ENCODE measurements around the gene EVX2. TPM values are rescaled to one million over a fixed set of nuclear protein-coding genes. Genes with fewer than 3 reads are reported as not detected.
A peak's percentile ranks its signal among the peaks of the same experiment; 100 is the strongest.

EVX2 gene
- total and polyA plus RNA-seq, 5 donors, result not detected

DNA sequence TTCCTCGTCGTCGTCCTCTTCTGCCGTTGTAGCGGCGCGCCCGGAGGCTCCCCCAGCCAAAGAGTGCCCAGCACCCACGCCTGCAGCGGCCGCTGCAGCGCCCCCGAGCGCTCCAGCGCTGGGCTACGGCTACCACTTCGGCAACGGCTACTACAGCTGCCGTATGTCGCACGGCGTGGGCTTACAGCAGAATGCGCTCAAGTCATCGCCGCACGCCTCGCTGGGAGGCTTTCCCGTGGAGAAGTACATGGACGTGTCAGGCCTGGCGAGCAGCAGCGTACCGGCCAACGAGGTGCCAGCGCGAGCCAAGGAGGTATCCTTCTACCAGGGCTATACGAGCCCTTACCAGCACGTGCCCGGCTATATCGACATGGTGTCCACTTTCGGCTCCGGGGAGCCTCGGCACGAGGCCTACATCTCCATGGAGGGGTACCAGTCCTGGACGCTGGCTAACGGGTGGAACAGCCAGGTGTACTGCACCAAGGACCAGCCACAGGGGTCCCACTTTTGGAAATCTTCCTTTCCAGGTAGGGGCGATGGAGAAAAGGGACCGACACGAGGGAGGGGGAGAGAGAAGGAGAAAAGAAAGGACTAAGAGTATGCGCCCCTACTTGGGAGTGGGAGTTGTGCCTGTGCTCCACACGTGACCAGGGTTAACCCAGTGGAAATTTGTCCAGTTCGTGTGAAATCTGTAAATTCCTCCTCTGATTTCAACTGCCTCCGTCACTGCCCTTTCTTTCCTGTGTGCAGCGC, 9.6 kb upstream of the EVX2 start:
- intact Hi-C loops (cut with DNase I), result loop anchor here in 2 of 4 donors (5.0 to 10.0 kb wide), 3 partner anchors 406 to 679 kb away; no protein-coding TSS in a partner anchor
- DNase-seq (no peak), ATAC-seq (no peak)
- Histone ChIP-seq H3K27me3 (ENCODE audit: control insufficient read depth, insufficient read depth) (peaks cover 7% of the 10 kb centered on the region), H3K9me3 (ENCODE audit: control insufficient read depth, low read length) (no peaks in the 10 kb centered on the region), H3K4me3 (ENCODE audit: low read length) (peak overlapping the region; percentile 18), H3K4me1 (ENCODE audit: control insufficient read depth, insufficient read depth, low read length) (peaks cover 5% of the 10 kb centered on the region), H3K27ac (ENCODE audit: low read length) (no peak overlapping the region)
- 3% methylated on average over 53 of the region's 53 CpGs for WGBS

DNA sequence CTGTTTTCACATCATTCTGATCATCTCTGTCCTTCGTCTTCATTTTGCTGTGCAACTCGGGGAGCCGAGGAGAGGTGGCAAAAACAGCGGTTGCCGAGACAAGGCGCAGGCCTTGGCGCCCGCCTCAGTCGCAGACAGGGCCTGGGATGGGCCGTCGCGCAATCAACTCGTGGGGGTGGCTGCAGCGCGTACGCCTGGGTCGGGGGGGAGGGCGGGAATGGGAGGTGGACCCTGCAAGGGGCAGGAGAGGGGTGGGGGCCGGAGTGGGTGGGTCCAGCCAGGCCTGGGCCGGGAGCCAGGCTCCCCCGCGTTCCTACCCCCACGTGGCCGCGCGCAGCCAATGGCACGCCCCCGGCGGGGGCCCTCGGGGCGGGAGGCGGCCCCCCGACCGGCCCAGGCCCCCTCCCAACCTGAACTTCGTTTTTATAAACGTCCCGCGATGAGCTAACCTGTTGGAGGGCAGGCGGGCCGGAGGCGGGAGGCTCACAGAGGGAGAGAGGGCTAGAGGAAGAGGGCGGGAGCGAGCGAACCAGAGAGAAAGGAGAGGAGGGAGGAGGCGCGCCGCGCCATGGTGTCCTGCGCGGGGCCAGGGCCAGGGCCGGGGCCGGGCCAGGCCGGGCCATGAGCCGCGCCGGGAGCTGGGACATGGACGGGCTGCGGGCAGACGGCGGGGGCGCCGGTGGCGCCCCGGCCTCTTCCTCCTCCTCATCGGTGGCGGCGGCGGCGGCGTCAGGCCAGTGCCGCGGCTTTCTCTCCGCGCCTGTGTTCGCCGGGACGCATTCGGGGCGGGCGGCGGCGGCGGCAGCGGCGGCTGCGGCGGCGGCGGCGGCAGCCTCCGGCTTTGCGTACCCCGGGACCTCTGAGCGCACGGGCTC, 8.7 kb upstream of the EVX2 start, which contains the start of gene HOXD13:
Gene HOXD13, plus strand, starts transcription at position 452 of the 875 bp plus-strand sequence. Its CDS starts 170 bp downstream, at position 622.
- H3K27ac ChIP-seq (ENCODE audit: low read length), result no peak within 1 kb of the TSS
- peak within 1 kb of the TSS; percentile 18 for H3K4me3 ChIP-seq (ENCODE audit: low read length)
- peak in 1 of 2 donors; percentile 38 for ATAC-seq
- H3K27me3 ChIP-seq (ENCODE audit: control insufficient read depth, insufficient read depth), result peaks cover 7% of the 10 kb centered on the region
- 3% methylated on average over 95 of the region's 95 CpGs for WGBS
- peaks cover 5% of the 10 kb centered on the region for H3K4me1 ChIP-seq (ENCODE audit: control insufficient read depth, insufficient read depth, low read length)
- intact Hi-C loops (cut with DNase I), result loop anchor here in 2 of 4 donors (5.0 to 10.0 kb wide), 3 partner anchors 405 to 678 kb away; no protein-coding TSS in a partner anchor
- H3K9me3 ChIP-seq (ENCODE audit: control insufficient read depth, low read length), result no peaks in the 10 kb centered on the region
- DNase-seq, result no peak

DNA sequence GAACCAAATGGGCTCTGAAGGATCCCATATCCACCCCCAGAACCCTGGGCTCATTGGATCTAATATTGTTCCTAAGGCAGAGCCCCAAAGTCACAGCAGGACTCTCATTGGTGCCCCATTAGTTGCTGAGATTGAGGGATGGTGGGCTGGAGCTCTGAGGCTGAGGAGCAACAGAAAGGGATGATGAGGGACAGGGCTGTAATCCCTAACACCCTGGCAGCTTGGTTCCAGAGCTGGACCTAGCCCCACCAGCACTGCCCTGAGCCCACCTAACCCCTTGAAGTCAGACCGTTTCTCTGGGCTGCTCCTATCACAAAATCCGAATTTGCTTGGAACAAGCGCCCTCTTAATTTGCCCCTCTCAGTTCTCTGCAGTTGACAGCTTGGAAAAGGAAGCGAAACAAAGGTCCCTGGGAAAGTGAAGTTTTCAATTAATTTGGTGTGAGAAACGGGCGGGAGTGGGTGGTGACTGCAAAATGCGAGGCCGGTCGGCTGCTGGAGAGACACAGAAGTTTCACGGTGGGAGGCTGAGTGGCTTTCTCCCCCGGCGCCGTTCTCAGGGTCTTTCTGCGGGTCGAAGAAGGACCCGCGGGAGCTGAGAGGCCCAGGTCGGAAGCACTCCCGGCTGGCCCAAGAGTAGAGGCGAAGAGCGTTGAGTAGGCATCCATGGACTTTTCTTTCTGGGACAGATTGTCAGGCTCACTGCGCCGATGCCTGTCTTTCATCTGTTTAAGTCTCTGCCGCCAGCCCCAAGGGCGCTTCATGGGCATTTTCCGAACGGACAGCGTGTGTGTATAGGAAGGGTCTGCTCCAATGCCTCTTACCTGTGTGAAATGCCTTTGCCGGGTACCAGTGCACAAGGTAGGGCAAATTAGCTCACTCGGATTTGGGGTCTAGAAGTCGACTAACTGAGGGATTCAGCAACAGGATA, 7.8 kb upstream of the EVX2 start:
- ATAC-seq (no peak), DNase-seq (no peak)
- Histone ChIP-seq H3K27ac (ENCODE audit: low read length) (no peak overlapping the region), H3K4me1 (ENCODE audit: control insufficient read depth, insufficient read depth, low read length) (peaks cover 5% of the 10 kb centered on the region), H3K27me3 (ENCODE audit: control insufficient read depth, insufficient read depth) (peaks cover 7% of the 10 kb centered on the region), H3K9me3 (ENCODE audit: control insufficient read depth, low read length) (no peaks in the 10 kb centered on the region), H3K4me3 (ENCODE audit: low read length) (no peak overlapping the region)
- WGBS, result 5% methylated on average over 31 of the region's 31 CpGs
- intact Hi-C loops (cut with DNase I), result loop anchor here in 2 of 4 donors (5.0 to 10.0 kb wide), 3 partner anchors 404 to 677 kb away; no protein-coding TSS in a partner anchor

GRCh38 chr2:176090862-176091261, 7.1 kb upstream of the EVX2 start:
- H3K4me3 ChIP-seq (ENCODE audit: low read length), result no peak overlapping the region
- H3K4me1 ChIP-seq (ENCODE audit: control insufficient read depth, insufficient read depth, low read length), result peaks cover 5% of the 10 kb centered on the region
- ATAC-seq (no peak), DNase-seq (no peak)
- peaks cover 7% of the 10 kb centered on the region for H3K27me3 ChIP-seq (ENCODE audit: control insufficient read depth, insufficient read depth)
- H3K9me3 ChIP-seq (ENCODE audit: control insufficient read depth, low read length), result no peaks in the 10 kb centered on the region
- intact Hi-C loops (cut with DNase I), result loop anchor here in 2 of 4 donors (5.0 to 10.0 kb wide), 3 partner anchors 404 to 676 kb away; no protein-coding TSS in a partner anchor
- 25% methylated on average over 5 of the region's 5 CpGs for WGBS
- no peak overlapping the region for H3K27ac ChIP-seq (ENCODE audit: low read length)

GRCh38 chr2:176089843-176090395, 6.2 kb upstream of the EVX2 start:
- Histone ChIP-seq H3K4me1 (ENCODE audit: control insufficient read depth, insufficient read depth, low read length) (peaks cover 5% of the 10 kb centered on the region), H3K4me3 (ENCODE audit: low read length) (no peak overlapping the region), H3K9me3 (ENCODE audit: control insufficient read depth, low read length) (no peaks in the 10 kb centered on the region), H3K27ac (ENCODE audit: low read length) (no peak overlapping the region), H3K27me3 (ENCODE audit: control insufficient read depth, insufficient read depth) (peaks cover 5% of the 10 kb centered on the region)
- DNase-seq (no peak), ATAC-seq (no peak)
- intact Hi-C loops (cut with DNase I), result loop anchor here (2.0 to 10.0 kb wide), 5 partner anchors 401 to 728 kb away; no protein-coding TSS in a partner anchor

DNA sequence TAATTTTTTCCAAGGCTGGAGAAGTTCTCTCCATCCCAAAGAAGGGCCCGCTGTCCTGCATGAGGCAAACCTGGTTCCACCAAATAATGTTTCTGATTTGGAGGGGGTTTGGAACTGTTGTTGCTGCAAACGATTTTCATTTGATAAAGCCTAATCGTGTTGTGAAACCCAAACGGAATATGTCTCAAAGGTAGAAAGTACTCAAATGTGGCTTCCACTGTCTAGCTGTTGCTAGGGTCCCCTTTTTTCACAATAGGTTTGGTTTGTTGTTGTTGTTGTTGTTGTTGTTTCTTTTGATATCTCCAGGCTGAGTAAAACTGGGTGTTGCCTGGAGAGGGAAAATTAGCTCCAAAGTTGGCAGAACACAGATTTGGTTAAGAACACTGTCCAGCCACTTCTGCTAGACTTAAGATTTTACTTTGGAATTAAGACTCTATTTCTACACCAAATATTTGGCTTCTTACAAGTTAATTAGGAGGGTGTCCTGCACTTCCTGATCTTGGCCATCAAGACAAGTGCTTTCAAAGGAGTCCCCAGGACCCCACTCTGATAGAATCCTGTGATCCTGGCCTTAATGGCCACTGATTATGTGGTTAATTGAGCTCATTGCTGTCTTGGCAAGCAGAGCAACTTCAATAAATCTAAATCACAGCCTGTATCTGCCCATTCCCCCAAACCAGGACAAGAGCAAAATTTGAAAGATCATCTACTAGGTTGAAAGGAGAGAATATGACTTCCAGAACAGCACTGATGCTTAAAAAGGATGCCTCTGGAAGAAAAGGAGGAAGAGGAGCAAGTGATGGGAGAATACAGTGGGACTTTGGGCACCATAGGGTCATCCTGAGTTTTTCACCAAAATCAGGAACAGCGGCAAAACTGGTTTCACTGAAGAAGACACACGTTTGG, 5.4 kb upstream of the EVX2 start:
- Histone ChIP-seq H3K27me3 (ENCODE audit: control insufficient read depth, insufficient read depth) (peaks cover 5% of the 10 kb centered on the region), H3K9me3 (ENCODE audit: control insufficient read depth, low read length) (no peaks in the 10 kb centered on the region), H3K27ac (ENCODE audit: low read length) (no peak overlapping the region), H3K4me1 (ENCODE audit: control insufficient read depth, insufficient read depth, low read length) (peaks cover 5% of the 10 kb centered on the region), H3K4me3 (ENCODE audit: low read length) (no peak overlapping the region)
- no peak for DNase-seq
- WGBS, result 5% methylated on average over 6 of the region's 6 CpGs
- ATAC-seq, result no peak
- intact Hi-C loops (cut with DNase I), result loop anchor here in 2 of 4 donors (2.0 to 5.0 kb wide), 3 partner anchors 400 to 727 kb away; no protein-coding TSS in a partner anchor

DNA sequence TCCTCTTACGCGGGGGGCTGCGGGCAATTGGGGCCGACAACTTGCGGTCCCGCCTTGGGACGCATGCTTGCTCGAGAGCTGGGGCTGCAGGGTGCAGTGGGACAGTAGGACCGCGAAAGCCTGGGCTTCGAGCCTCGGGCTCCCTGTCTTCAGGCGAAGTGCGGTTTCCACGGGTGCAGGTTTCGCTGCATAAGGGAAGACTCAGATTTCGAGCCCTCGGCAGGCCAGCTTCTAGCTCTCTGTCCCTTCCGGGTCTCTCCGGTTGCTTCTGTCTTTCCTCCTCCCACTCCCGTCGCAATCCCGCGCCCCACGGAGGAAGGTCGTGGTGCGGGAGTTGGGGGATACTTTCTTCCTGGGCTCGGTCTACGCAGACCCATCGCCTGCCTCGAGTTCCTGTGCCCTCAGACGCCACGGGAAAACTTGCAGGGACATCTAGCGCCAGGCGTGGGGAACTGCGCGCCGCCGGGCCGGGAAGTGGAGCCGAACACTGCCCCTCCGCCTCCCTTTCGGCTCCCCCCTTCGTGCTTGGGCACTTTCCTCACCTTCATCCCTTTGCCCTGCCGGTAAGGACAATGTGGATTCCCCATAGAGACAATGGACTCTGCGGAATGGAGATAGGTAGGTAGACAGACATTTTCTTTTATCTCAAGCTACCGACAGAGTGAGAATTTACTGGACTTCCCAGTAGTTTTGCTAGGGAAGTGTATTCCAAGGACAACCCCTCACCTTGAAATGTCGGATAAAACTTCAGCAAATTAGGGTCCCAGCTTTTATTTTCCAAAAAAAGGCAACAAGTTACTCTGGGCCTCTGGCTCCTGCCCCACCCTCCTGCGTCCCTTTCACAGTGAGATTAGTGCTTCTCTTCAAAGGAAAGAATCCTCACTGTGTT, 4.5 kb upstream of the EVX2 start:
- Histone ChIP-seq H3K9me3 (ENCODE audit: control insufficient read depth, low read length) (no peaks in the 10 kb centered on the region), H3K27me3 (ENCODE audit: control insufficient read depth, insufficient read depth) (peaks cover 5% of the 10 kb centered on the region), H3K27ac (ENCODE audit: low read length) (no peak overlapping the region), H3K4me3 (ENCODE audit: low read length) (peak overlapping the region; percentile 8), H3K4me1 (ENCODE audit: control insufficient read depth, insufficient read depth, low read length) (peaks cover 3% of the 10 kb centered on the region)
- ATAC-seq (peak; percentile 81 to 82), DNase-seq (peak; percentile 58 to 80 (median 79))
- intact Hi-C loops (cut with DNase I), result loop anchor here in 2 of 4 donors (2.0 to 5.0 kb wide), 3 partner anchors 399 to 726 kb away; no protein-coding TSS in a partner anchor
- 4% methylated on average over 49 of the region's 49 CpGs for WGBS

DNA sequence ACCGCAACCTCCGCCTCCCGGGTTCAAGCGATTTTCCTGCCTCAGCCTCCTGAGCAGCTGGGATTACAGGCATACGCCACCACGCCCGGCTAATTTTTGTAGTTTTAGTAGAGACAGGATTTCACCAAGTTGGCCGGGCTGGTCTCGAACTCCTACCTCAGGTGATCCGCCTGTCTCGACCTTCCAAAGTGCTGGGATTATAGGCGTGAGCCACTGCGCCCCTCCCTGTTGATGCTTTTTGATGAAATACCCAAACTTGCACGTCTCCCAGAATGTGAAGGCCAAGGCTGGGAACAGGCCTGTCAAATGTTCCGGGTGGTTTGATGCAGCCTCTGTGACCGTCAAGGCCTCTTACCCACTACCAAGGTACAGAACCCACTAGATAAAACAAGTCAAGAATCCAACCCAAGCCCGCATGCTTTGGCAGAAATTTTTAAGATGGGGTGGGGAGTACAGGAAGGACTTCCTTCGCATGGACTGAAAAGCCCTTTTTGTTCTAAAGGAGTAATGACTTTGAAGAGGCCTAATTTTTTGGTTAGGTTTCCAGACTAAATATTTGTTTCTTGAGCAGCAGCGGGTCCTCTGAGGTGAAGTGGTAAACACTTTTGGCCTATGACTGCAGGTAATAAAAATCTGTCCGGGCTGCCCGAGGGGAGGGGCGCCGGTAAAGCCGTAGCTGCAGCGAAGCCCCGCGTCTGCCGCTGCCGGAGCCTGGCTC, 3.7 kb upstream of the EVX2 start:
- no peaks in the 10 kb centered on the region for H3K9me3 ChIP-seq (ENCODE audit: control insufficient read depth, low read length)
- H3K4me1 ChIP-seq (ENCODE audit: control insufficient read depth, insufficient read depth, low read length), result no peaks in the 10 kb centered on the region
- no peak for DNase-seq
- intact Hi-C loops (cut with DNase I), result loop anchor here in 2 of 4 donors (2.0 to 5.0 kb wide), 3 partner anchors 399 to 725 kb away; no protein-coding TSS in a partner anchor
- no peak for ATAC-seq
- H3K4me3 ChIP-seq (ENCODE audit: low read length), result no peak overlapping the region
- WGBS, result 33% methylated on average over 29 of the region's 29 CpGs
- peaks cover 5% of the 10 kb centered on the region for H3K27me3 ChIP-seq (ENCODE audit: control insufficient read depth, insufficient read depth)
- H3K27ac ChIP-seq (ENCODE audit: low read length), result no peak overlapping the region
